Measurements from ENCODE around the gene C22orf23. TPM values are rescaled to one million over a fixed set of nuclear protein-coding genes. Genes with fewer than 3 reads are reported as not detected.
A peak's percentile ranks its signal among the peaks of the same experiment; 100 is the strongest.

The C22orf23 gene
- total and polyA plus RNA-seq, 9 of the 15 experiments (the other 6 are each of a cell fraction or from before 2014, with no cell fraction given), result 0.25 to 1.0 (median 0.53) TPM

DNA sequence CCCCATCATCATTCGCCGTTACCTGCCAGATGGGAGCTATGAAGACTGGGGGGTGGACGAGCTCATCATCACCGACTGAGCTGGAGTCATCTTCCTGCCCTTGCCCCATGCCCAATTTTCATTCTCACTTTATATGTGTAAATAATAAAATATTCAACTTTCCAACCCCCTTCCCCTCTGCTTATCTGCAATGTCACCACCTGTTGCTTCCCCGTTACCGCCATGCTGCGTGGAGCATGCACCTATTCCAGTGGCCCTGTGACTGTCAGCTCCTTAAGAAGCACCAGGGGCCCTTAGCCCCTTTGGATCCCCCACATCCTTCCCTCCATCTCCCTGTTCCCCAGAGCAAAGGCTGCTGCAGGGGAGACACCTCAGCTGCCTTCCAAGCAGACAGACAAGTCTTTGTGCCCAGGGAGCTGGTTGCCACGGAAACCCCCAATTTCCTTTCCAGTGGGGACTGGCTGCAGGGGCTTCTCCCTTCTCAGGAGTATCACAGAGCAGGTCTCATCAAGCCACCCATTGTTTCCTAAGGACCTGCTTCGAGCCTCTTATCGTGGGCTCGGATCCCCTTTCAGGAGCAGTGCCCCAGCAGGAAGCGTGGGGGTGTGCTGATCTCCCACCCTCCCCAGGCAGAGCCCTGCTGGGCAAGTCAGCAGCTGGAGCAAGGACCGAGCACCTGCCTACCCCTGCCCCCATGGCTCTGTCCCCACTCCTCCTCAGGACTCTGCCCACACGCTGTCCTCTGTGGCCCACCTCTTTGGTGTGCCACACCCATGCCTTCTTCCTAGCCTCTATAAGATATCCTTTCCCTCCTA is 14.4 kb upstream of the C22orf23 start:
- intact Hi-C loops (cut with micrococcal nuclease), result no loop called here
- no peak overlapping the region for H3K9ac ChIP-seq (ENCODE audit: insufficient read depth in 1 of 2, low read depth in 2 of 2, low read length in 2 of 2)
- no peaks in the 10 kb centered on the region for H3K9me1 ChIP-seq (ENCODE audit: control insufficient read depth, insufficient read depth, low read length)
- no peak overlapping the region for H3K4me2 ChIP-seq (ENCODE audit: insufficient read depth, low read length)
- 91% methylated on average over 9 of the region's 14 CpGs for WGBS (ENCODE audit: insufficient coverage, low coverage, missing lambda C conversion rate)
- in situ Hi-C loops (cut with MboI), result no loop called here
- peaks cover 0 to 3% of the 10 kb centered on the region in 2 experiments; a peak in 1 of 5 replicates for H3K4me1 ChIP-seq (replicated peaks in 1 of 2; ENCODE audit: control insufficient read depth in 2 of 2, insufficient read depth in 2 of 2, low read length in 2 of 2)
- H3K79me2 ChIP-seq (ENCODE audit: control insufficient read depth, insufficient read depth, low read length), result peaks cover 7% of the 10 kb centered on the region; the same call in 2 of the 3 replicates
- POLR2A ChIA-PET, result no interaction called here
- H4K20me1 ChIP-seq (replicated peaks; ENCODE audit: control insufficient read depth, insufficient read depth, low read length), result no peaks in the 10 kb centered on the region
- H3K27ac ChIP-seq (ENCODE audit: extremely low read depth, low read depth, low read length), result no peak overlapping the region
- DNase-seq (ENCODE audit: extremely low read depth in 1 of 4, low spot score in 3 of 4) (no peak), ATAC-seq (no peak), FAIRE-seq (no peak)
- CTCF ChIA-PET (ENCODE audit: low intra/inter-chr PET ratio), result no interaction called here
- H3K36me3 ChIP-seq (ENCODE audit: control insufficient read depth, insufficient read depth, low read length), result peaks cover 49% of the 10 kb centered on the region
- no peaks in the 10 kb centered on the region for H3K9me3 ChIP-seq (replicated peaks; ENCODE audit: control insufficient read depth, insufficient read depth, low read depth, low read length)
- H3K4me3 ChIP-seq, result no peak overlapping the region
- H3K27me3 ChIP-seq (ENCODE audit: control insufficient read depth in 2 of 2, insufficient read depth in 2 of 2, low read length in 2 of 2), result no peaks in the 10 kb centered on the region
- H2AFZ ChIP-seq (ENCODE audit: low read depth, low read length), result no peak overlapping the region
- BruUV-seq (replicated peaks), result no TSS peak
- TF ChIP-seq, protein P1, sequence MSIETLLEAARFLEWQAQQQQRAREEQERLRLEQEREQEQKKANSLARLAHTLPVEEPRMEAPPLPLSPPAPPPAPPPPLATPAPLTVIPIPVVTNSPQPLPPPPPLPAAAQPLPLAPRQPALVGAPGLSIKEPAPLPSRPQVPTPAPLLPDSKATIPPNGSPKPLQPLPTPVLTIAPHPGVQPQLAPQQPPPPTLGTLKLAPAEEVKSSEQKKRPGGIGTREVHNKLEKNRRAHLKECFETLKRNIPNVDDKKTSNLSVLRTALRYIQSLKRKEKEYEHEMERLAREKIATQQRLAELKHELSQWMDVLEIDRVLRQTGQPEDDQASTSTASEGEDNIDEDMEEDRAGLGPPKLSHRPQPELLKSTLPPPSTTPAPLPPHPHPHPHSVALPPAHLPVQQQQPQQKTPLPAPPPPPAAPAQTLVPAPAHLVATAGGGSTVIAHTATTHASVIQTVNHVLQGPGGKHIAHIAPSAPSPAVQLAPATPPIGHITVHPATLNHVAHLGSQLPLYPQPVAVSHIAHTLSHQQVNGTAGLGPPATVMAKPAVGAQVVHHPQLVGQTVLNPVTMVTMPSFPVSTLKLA (conservative IDR thresholded peaks at IDR 0.05), result no peak
- TF ChIP-seq HCFC1 (IDR thresholded peaks at IDR 0.05; ENCODE audit: low read depth, low read length), result no peak
- TF ChIP-seq RBFOX2 (IDR thresholded peaks at IDR 0.05; ENCODE audit: low read depth, low read length), result no peak
- TF ChIP-seq, protein P2, sequence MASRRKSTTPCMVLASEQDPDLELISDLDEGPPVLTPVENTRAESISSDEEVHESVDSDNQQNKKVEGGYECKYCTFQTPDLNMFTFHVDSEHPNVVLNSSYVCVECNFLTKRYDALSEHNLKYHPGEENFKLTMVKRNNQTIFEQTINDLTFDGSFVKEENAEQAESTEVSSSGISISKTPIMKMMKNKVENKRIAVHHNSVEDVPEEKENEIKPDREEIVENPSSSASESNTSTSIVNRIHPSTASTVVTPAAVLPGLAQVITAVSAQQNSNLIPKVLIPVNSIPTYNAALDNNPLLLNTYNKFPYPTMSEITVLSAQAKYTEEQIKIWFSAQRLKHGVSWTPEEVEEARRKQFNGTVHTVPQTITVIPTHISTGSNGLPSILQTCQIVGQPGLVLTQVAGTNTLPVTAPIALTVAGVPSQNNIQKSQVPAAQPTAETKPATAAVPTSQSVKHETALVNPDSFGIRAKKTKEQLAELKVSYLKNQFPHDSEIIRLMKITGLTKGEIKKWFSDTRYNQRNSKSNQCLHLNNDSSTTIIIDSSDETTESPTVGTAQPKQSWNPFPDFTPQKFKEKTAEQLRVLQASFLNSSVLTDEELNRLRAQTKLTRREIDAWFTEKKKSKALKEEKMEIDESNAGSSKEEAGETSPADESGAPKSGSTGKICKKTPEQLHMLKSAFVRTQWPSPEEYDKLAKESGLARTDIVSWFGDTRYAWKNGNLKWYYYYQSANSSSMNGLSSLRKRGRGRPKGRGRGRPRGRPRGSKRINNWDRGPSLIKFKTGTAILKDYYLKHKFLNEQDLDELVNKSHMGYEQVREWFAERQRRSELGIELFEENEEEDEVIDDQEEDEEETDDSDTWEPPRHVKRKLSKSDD (conservative IDR thresholded peaks at IDR 0.05; ENCODE audit: low read length), result no peak
- no peak for TF ChIP-seq U2AF1 (optimal IDR thresholded peaks at IDR 0.05; ENCODE audit: low read depth, low read length)
- no peak for TF ChIP-seq ZNF408 (CRISPR knock-in tag; IDR thresholded peaks at IDR 0.05; ENCODE audit: low read depth)
- no peak for TF ChIP-seq ZKSCAN1 (IDR thresholded peaks at IDR 0.05; ENCODE audit: low read depth, low read length)
- no peak for TF ChIP-seq CXXC5 (CRISPR knock-in tag; IDR thresholded peaks at IDR 0.05)
- peak; percentile 33; the same call in 1 of the 2 replicates for TF ChIP-seq RFX1 (IDR thresholded peaks at IDR 0.05)
- no peak for TF ChIP-seq CBFB (CRISPR knock-in tag; IDR thresholded peaks at IDR 0.05)
- TF ChIP-seq, protein P3, sequence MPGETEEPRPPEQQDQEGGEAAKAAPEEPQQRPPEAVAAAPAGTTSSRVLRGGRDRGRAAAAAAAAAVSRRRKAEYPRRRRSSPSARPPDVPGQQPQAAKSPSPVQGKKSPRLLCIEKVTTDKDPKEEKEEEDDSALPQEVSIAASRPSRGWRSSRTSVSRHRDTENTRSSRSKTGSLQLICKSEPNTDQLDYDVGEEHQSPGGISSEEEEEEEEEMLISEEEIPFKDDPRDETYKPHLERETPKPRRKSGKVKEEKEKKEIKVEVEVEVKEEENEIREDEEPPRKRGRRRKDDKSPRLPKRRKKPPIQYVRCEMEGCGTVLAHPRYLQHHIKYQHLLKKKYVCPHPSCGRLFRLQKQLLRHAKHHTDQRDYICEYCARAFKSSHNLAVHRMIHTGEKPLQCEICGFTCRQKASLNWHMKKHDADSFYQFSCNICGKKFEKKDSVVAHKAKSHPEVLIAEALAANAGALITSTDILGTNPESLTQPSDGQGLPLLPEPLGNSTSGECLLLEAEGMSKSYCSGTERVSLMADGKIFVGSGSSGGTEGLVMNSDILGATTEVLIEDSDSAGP (CRISPR knock-in tag; IDR thresholded peaks at IDR 0.05), result no peak
- TF ChIP-seq POLR2A (conservative IDR thresholded peaks at IDR 0.05), result no peak
- TF ChIP-seq SUPT5H (IDR thresholded peaks at IDR 0.05), result 0 out of 2 replicates have a peak, but pooled peaks have one; percentile 7
- TF ChIP-seq POLR2AphosphoS5 (IDR thresholded peaks at IDR 0.05; ENCODE audit: control insufficient read depth, insufficient read depth, low read depth, low read length), result no peak

All from K562 (cell line).